H9 (cell line): ENCODE measurements around the gene TADA3. TPM values are rescaled to one million over a fixed set of nuclear protein-coding genes. Genes with fewer than 3 reads are reported as not detected.

ENCODE experiments used
- DNase-seq: peaks from one replicate; pipeline ENCODE4 v3.0.0-alpha.2; 2017
- H2AFZ ChIP-seq: one replicate; pipeline ENCODE4 v1.6.1; 2013; ENCODE audit warnings: mild to moderate bottlenecking, low read length, control low read depth, moderate library complexity
- H2AK5ac ChIP-seq: 2 replicates; pipeline ENCODE4 v1.6.1; 2013; ENCODE audit warnings: low read length, control low read depth, mixed read lengths; ENCODE audit not compliant: insufficient read length
- H2BK120ac ChIP-seq: one replicate; pipeline ENCODE4 v1.6.1; 2013; ENCODE audit warnings: low read depth, mild to moderate bottlenecking, low read length, control low read depth, inconsistent platforms; ENCODE audit not compliant: poor library complexity, severe bottlenecking
- H2BK12ac ChIP-seq: 2 replicates; pipeline ENCODE4 v1.6.1; 2013; ENCODE audit warnings: low read length, control low read depth, mixed read lengths, low read depth; ENCODE audit not compliant: insufficient read length
- H2BK15ac ChIP-seq: 2 replicates; pipeline ENCODE4 v1.6.1; 2013; ENCODE audit warnings: low read depth, low read length, control low read depth
- H2BK20ac ChIP-seq: one replicate; pipeline ENCODE4 v1.6.1; 2013; ENCODE audit warnings: low read depth, mild to moderate bottlenecking, low read length, control low read depth, inconsistent platforms; ENCODE audit not compliant: poor library complexity, severe bottlenecking
- H2BK5ac ChIP-seq: 2 replicates; pipeline ENCODE4 v1.6.1; 2013; ENCODE audit warnings: low read length, control low read depth, mixed read lengths; ENCODE audit not compliant: insufficient read length
- H3K14ac ChIP-seq: 2 replicates; pipeline ENCODE4 v1.6.1; 2013; ENCODE audit warnings: low read length, control low read depth; ENCODE audit not compliant: insufficient read depth
- H3K18ac ChIP-seq: 2 replicates; pipeline ENCODE4 v1.6.1; 2013; ENCODE audit warnings: low read depth, mild to moderate bottlenecking, mixed read lengths, low read length, control low read depth; ENCODE audit not compliant: insufficient read length
- H3K23ac ChIP-seq: 2 replicates; pipeline ENCODE4 v1.6.1; 2013; ENCODE audit warnings: low read length, control low read depth, mixed read lengths, low read depth; ENCODE audit not compliant: insufficient read length
- H3K23me2 ChIP-seq: 2 replicates; pipeline ENCODE4 v1.6.1; 2013; ENCODE audit warnings: low read depth, mild to moderate bottlenecking, mixed read lengths, low read length, control low read depth; ENCODE audit not compliant: insufficient read length, poor library complexity, severe bottlenecking
- H3K27ac ChIP-seq: 2 replicates; pipeline ENCODE4 v1.5.1; 2013; ENCODE audit warnings: low read length, control low read depth, mixed read lengths, low read depth; ENCODE audit not compliant: insufficient read length
- H3K27me3 ChIP-seq: 2 replicates; pipeline ENCODE4 v1.6.1; 2013; ENCODE audit warnings: low read length, control low read depth, inconsistent platforms; ENCODE audit not compliant: insufficient read depth
- H3K4ac ChIP-seq: 2 replicates; pipeline ENCODE4 v1.6.1; 2013; ENCODE audit warnings: low read depth, mild to moderate bottlenecking, control low read depth, inconsistent platforms, low read length, moderate library complexity
- H3K4me1 ChIP-seq: 2 replicates; pipeline ENCODE4 v1.6.1; 2013; ENCODE audit warnings: low read length, control low read depth, inconsistent platforms; ENCODE audit not compliant: insufficient read depth
- H3K4me2 ChIP-seq: 2 replicates; pipeline ENCODE4 v1.6.1; 2013; ENCODE audit warnings: low read length, control low read depth, mixed read lengths; ENCODE audit not compliant: insufficient read length, insufficient read depth
- H3K56ac ChIP-seq: 2 replicates; pipeline ENCODE4 v1.6.1; 2013; ENCODE audit warnings: low read depth, mild to moderate bottlenecking, mixed read lengths, low read length, control low read depth; ENCODE audit not compliant: insufficient read length
- H3K79me1 ChIP-seq: 2 replicates; pipeline ENCODE4 v1.6.1; 2013; ENCODE audit warnings: low read depth, mild to moderate bottlenecking, moderate library complexity, low read length, control low read depth, inconsistent platforms; ENCODE audit not compliant: insufficient read depth, poor library complexity, severe bottlenecking
- H3K79me2 ChIP-seq: 2 replicates; pipeline ENCODE4 v1.6.1; 2013; ENCODE audit warnings: low read length, control low read depth, inconsistent platforms; ENCODE audit not compliant: insufficient read depth
- H3K9ac ChIP-seq: 2 replicates; pipeline ENCODE4 v1.6.1; 2013; ENCODE audit warnings: low read length, control low read depth, mixed read lengths; ENCODE audit not compliant: insufficient read length; ENCODE audit errors: extremely low read depth
- H3K9me3 ChIP-seq: one replicate; pipeline ENCODE4 v1.6.1; 2013; ENCODE audit warnings: low read depth, low read length, inconsistent platforms; ENCODE audit not compliant: control insufficient read depth
- H3T11ph ChIP-seq: one replicate; pipeline ENCODE4 v1.6.1; 2013; ENCODE audit warnings: mild to moderate bottlenecking, low read length, control low read depth, inconsistent platforms
- H4K20me1 ChIP-seq: one replicate; pipeline ENCODE4 v1.6.1; 2013; ENCODE audit not compliant: control insufficient read depth, insufficient read length, insufficient read depth
- H4K5ac ChIP-seq: 2 replicates; pipeline ENCODE4 v1.6.1; 2013; ENCODE audit warnings: low read depth, mild to moderate bottlenecking, mixed read lengths, low read length, control low read depth; ENCODE audit not compliant: insufficient read length
- H4K8ac ChIP-seq: replicated peaks from 2 replicates; pipeline ENCODE4 v1.6.1; 2013; ENCODE audit warnings: low read length, control low read depth, mixed read lengths, low read depth; ENCODE audit not compliant: insufficient read length
- H4K91ac ChIP-seq: 2 replicates; pipeline ENCODE4 v1.6.1; 2013; ENCODE audit warnings: low read depth, mild to moderate bottlenecking, moderate library complexity, mixed read lengths, low read length, control low read depth; ENCODE audit not compliant: insufficient read length
- H3K27ac Mint-ChIP-seq, 3 experiments: 2 replicates in 2 of 3; 3 replicates in 1 of 3; pipeline ENCODE4 v1.8.0; 2020 to 2021; ENCODE audit warnings: mixed read lengths in 3 of 3, mild to moderate bottlenecking in 1 of 3, moderate library complexity in 1 of 3
- H3K27me3 Mint-ChIP-seq: 2 replicates; pipeline ENCODE4 v1.8.0; 2021; ENCODE audit warnings: low read depth, mild to moderate bottlenecking, moderate library complexity, mixed read lengths
- H3K36me3 Mint-ChIP-seq, 3 experiments: 2 replicates in 2 of 3; 3 replicates in 1 of 3; pipeline ENCODE4 v1.8.0; 2020 to 2021; ENCODE audit warnings: low read depth in 3 of 3, mixed read lengths in 3 of 3; ENCODE audit not compliant: insufficient read depth in 1 of 3
- H3K4me1 Mint-ChIP-seq, 2 experiments: 2 replicates each; pipeline ENCODE4 v1.8.0; 2020; ENCODE audit warnings: mixed read lengths in 2 of 2
- H3K4me3 Mint-ChIP-seq, 2 experiments: 2 replicates in 1 of 2; 3 replicates in 1 of 2; pipeline ENCODE4 v1.8.0; 2020 to 2021; ENCODE audit warnings: mild to moderate bottlenecking in 2 of 2, mixed read lengths in 2 of 2, moderate library complexity in 1 of 2
- H3K9me3 Mint-ChIP-seq, 2 experiments: 2 replicates in 1 of 2; 3 replicates in 1 of 2; pipeline ENCODE4 v1.8.0; 2020; ENCODE audit warnings: mild to moderate bottlenecking in 2 of 2, mixed read lengths in 2 of 2, moderate library complexity in 1 of 2
- CTCF ChIP-seq: fragments of 200-600 bp; sonication (generic); conservative IDR thresholded peaks from 3 replicates; pipeline ENCODE4 v1.8.0; 2021; ENCODE audit warnings: antibody characterized with exemption, mild to moderate bottlenecking
- WGBS: extraction: QIAGEN DNeasy Blood & Tissue Kit; methylation state at CpG from one replicate; pipeline ENCODE4 v1.1.7; 2013; ENCODE audit warnings: missing lambda C conversion rate, low lambda C conversion rate, mixed read lengths; ENCODE audit not compliant: insufficient read length; ENCODE audit errors: extremely low coverage; 5-methylcytosine and 5-hydroxymethylcytosine counted together
- total RNA-seq: library from RNA; stranded (reverse); gene quantifications from 2 replicates; pipeline ENCODE4 v1.2.1, GENCODE V29; 2021

TADA3 gene
- total RNA-seq, 1 experiment from 2014 or later, result 49.8 TPM

GRCh38 chr3:9786209-9786739, 6.0 kb downstream of the TADA3 start:
- DNase-seq, result no peak
- no CpG with 5 or more reads among the region's 7 CpGs for WGBS
- Histone ChIP-seq H3K23ac (no peak overlapping the region), H2BK5ac (no peak overlapping the region), H3K4me2 (no peak overlapping the region), H3K9me3 (no peaks in the 10 kb centered on the region), H3K27ac (no peak overlapping the region), H3K56ac (no peak overlapping the region), H3K79me1 (no peaks in the 10 kb centered on the region), H3K23me2 (no peaks in the 10 kb centered on the region), H2AK5ac (no peak overlapping the region), H2BK120ac (no peak overlapping the region), H3K4me1 (no peaks in the 10 kb centered on the region), H4K8ac (no peak overlapping the region), H2BK15ac (no peak overlapping the region), H3K27me3 (no peaks in the 10 kb centered on the region), H4K5ac (no peak overlapping the region), H3K18ac (no peak overlapping the region), H4K91ac (no peak overlapping the region), H2BK12ac (no peak overlapping the region), H3K4ac (no peak overlapping the region), H3K9ac (no peak overlapping the region), H3K14ac (no peak overlapping the region), H3T11ph (no peak overlapping the region), H2BK20ac (no peak overlapping the region), H4K20me1 (no peaks in the 10 kb centered on the region), H3K79me2 (no peaks in the 10 kb centered on the region), H2AFZ (no peak overlapping the region)
- H3K9me3 Mint-ChIP-seq, result no peaks in the 10 kb centered on the region
- H3K4me3 Mint-ChIP-seq, result no peak overlapping the region
- no peak for TF ChIP-seq CTCF
- no peaks in the 10 kb centered on the region for H3K4me1 Mint-ChIP-seq
- H3K27me3 Mint-ChIP-seq, result no peaks in the 10 kb centered on the region
- no peak overlapping the region for H3K27ac Mint-ChIP-seq
- peaks cover 29 to 79% (median 78%) of the 10 kb centered on the region in 3 experiments; a peak in 6 of 7 replicates for H3K36me3 Mint-ChIP-seq
